Kidney (tissue), 14 donors: ENCODE measurements around the gene ATP2A3. TPM values are rescaled to one million over a fixed set of nuclear protein-coding genes. Genes with fewer than 3 reads are reported as not detected.

Source experiments
- DNase-seq, 5 donors: peaks; one replicate each; pipeline ENCODE4 v3.0.0-alpha.2; 2013 to 2020
- FAIRE-seq: peaks from 2 replicates; lab custom pipeline; 2012; peaks lifted over from hg19 to GRCh38; lab: Jason Lieb, UNC
- H3K27ac ChIP-seq, 2 donors: one replicate each; pipeline ENCODE4 v1.7.0; 2013; ENCODE audit warnings: low read depth in 2 of 2, low read length in 2 of 2, inconsistent platforms in 1 of 2
- H3K27me3 ChIP-seq: one replicate; pipeline ENCODE4 v1.7.1; 2013; ENCODE audit warnings: low read length, inconsistent platforms; ENCODE audit not compliant: control insufficient read depth, insufficient read depth
- H3K36me3 ChIP-seq, 3 donors: one replicate each; pipeline versions ENCODE4 v1.7.0 to v1.7.1; 2013; ENCODE audit warnings: low read length in 3 of 3, control low read depth in 1 of 3, inconsistent platforms in 1 of 3; ENCODE audit not compliant: insufficient read depth in 3 of 3, control insufficient read depth in 2 of 3
- H3K4me1 ChIP-seq, 3 donors: one replicate each; pipeline versions ENCODE4 v1.7.0 to v1.7.1; 2013; ENCODE audit warnings: low read length in 3 of 3, inconsistent platforms in 1 of 3, low read depth in 1 of 3; ENCODE audit not compliant: control insufficient read depth in 2 of 3, insufficient read depth in 2 of 3
- H3K4me3 ChIP-seq, 3 donors: one replicate each; pipeline versions ENCODE4 v1.7.0 to v1.8.1; 2013; ENCODE audit warnings: low read length in 3 of 3, control low read depth in 1 of 3, inconsistent platforms in 1 of 3
- H3K9ac ChIP-seq, 3 donors: one replicate each; pipeline versions ENCODE4 v1.7.0 to v1.7.1; 2013; ENCODE audit warnings: low read length in 3 of 3, control low read depth in 1 of 3, inconsistent platforms in 1 of 3
- H3K9me3 ChIP-seq, 3 donors: one replicate each; pipeline versions ENCODE4 v1.7.0 to v1.7.1; 2013; ENCODE audit warnings: low read length in 3 of 3, control low read depth in 1 of 3, inconsistent platforms in 1 of 3; ENCODE audit not compliant: control insufficient read depth in 2 of 3, insufficient read depth in 1 of 3
- intact Hi-C: fragments of 100-400 bp; cut with DNase I; formaldehyde crosslinking; loops from one replicate; pipeline ENCODE4 v1.11.1; 2022
- polyA plus RNA-seq: library from polyadenylated mRNA; stranded (reverse); fragments of 350-450 nt; fragmentation: Illumina TruSeq; extraction: RNeasy Lipid Tissue Mini Kit (QIAGEN cat#74804); gene quantifications from one replicate; pipeline ENCODE4 v1.2.3, GENCODE V29; 2014; ENCODE audit warnings: low read depth, low replicate concordance; ENCODE audit not compliant: insufficient read depth
- total RNA-seq: library from RNA; stranded (reverse); fragmentation: NEBNext Ultra II Directional; extraction: Animal tissue kit (Norgen Biotek cat#: 25700); gene quantifications from one replicate; pipeline ENCODE4 v1.2.1, GENCODE V29; 2021
- TF ChIP-seq, protein P1 (sequence below): IDR thresholded peaks from 3 replicates; pipeline ENCODE4 v1.5.1; 2012; ENCODE audit warnings: mild to moderate bottlenecking, moderate library complexity, borderline replicate concordance; ENCODE audit not compliant: insufficient read depth; ENCODE audit errors: extremely low read depth
- donor health status: control.
- donor health status: control.
- donor health status: control.
- donor health status: control.
- donor health status: control.
- donor health status: DM: yes; HTN: yes; CAD: no.
- donor health status: Normal renal cell carcinoma (clear cell type).

Gene ATP2A3
- total and polyA plus RNA-seq, 2 donors from 2014 or later = 9.4 to 52.1 TPM

DNA sequence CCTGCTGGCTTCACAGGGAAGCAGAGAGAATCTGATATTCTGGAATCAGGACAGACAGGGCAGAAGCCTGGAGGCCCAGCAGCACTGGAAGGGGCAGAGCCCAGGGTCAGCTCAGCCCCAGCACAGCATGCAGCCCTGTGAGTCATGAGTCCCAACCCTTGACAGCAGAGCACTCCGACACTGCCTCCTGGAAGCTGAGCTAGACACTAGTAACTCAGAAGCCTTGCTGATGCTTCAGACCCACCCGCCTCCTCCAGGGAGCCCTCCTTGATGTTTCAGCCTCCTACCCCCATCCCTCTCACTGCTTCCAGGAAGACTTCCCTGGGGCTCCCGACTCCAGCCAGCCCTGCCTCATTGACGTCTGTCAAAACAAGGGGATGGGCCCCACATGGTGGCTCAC, 78.3 kb downstream of the ATP2A3 start:
- no peaks in the 10 kb centered on the region for H3K9me3 ChIP-seq
- H3K36me3 ChIP-seq = no peaks in the 10 kb centered on the region
- no peak overlapping the region for H3K27ac ChIP-seq
- TF ChIP-seq, protein P1, sequence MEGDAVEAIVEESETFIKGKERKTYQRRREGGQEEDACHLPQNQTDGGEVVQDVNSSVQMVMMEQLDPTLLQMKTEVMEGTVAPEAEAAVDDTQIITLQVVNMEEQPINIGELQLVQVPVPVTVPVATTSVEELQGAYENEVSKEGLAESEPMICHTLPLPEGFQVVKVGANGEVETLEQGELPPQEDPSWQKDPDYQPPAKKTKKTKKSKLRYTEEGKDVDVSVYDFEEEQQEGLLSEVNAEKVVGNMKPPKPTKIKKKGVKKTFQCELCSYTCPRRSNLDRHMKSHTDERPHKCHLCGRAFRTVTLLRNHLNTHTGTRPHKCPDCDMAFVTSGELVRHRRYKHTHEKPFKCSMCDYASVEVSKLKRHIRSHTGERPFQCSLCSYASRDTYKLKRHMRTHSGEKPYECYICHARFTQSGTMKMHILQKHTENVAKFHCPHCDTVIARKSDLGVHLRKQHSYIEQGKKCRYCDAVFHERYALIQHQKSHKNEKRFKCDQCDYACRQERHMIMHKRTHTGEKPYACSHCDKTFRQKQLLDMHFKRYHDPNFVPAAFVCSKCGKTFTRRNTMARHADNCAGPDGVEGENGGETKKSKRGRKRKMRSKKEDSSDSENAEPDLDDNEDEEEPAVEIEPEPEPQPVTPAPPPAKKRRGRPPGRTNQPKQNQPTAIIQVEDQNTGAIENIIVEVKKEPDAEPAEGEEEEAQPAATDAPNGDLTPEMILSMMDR = no peak
- no peak for DNase-seq
- no peak overlapping the region for H3K4me3 ChIP-seq
- H3K4me1 ChIP-seq = peaks cover 0 to 15% (median 0%) of the 10 kb centered on the region in 3 donors
- intact Hi-C loops = no loop called here
- peaks cover 2% of the 10 kb centered on the region for H3K27me3 ChIP-seq
- no peak for FAIRE-seq
- H3K9ac ChIP-seq = no peak overlapping the region

DNA sequence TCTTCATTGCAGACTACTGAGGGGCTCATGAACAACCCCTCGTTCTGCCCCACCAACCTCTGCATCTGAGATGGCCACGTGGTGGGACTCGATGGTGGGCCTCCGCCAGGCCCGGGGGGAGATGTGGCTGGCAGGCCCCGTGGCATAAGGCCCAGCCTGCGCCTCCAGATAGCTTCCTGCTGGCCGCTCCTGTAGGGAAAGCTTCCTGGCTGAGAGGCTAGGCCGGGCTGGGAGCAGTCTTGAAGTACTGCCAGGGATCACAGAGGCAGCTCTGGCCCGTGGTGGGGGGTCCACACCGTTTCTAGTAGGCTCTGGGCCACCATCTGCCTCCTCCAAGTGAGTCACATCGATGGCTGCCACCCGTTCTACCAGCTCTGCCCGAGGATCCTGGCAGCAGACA, 79.0 kb downstream of the ATP2A3 start:
- intact Hi-C loops = no loop called here
- Histone ChIP-seq H3K4me3 (no peak overlapping the region), H3K4me1 (peaks cover 0 to 15% (median 0%) of the 10 kb centered on the region in 3 donors), H3K27me3 (peaks cover under 1% of the 10 kb centered on the region), H3K9me3 (no peaks in the 10 kb centered on the region), H3K9ac (no peak overlapping the region), H3K27ac (no peak overlapping the region), H3K36me3 (no peaks in the 10 kb centered on the region)
- TF ChIP-seq, protein P1 = no peak
- FAIRE-seq (no peak), DNase-seq (no peak)

DNA sequence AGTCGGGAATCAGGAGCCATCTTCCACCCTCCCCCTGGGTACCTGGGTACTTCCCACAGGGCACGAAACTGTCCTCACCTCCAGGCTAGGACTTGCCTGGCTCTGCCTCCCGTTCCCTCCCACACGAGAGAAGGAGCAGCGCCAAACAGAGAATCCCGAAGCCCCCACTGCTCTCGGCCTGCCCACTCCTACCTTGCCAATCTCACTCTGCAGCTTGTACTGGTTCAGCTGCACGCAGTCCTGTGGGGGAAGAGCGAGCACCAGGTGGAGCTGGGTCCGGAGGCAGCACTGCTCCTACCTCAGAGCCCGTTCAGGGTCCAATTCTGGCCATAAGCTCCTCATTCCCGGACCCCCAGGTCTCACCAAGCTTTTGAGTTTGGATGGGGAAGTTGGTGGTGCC, 80.0 kb downstream of the ATP2A3 start:
- Histone ChIP-seq H3K9ac (no peak overlapping the region), H3K27ac (no peak overlapping the region), H3K27me3 (no peaks in the 10 kb centered on the region), H3K4me3 (no peak overlapping the region), H3K36me3 (no peaks in the 10 kb centered on the region), H3K4me1 (peaks cover 0 to 13% (median 0%) of the 10 kb centered on the region in 3 donors), H3K9me3 (no peaks in the 10 kb centered on the region)
- TF ChIP-seq, protein P1 = no peak
- FAIRE-seq (no peak), DNase-seq (no peak)
- intact Hi-C loops = no loop called here

DNA sequence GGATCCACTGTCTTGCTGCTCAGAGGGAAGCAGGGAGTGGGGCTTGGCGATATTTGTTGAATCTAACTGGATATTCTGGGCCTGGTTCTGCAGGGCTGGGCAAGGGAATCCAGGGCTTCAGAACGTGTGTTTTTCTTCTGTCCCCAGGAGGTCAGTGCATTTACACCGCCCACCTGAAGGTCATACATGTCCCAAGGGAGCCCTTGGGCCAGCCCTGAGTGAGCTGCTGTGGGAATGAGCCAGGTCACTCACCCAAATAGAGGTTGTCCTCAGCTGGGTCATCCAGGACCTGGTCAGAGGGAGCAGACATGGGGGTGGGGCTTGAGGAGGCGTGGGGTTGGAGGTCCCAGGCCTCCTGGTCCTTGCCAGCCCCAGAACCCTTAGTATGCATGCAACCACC, 82.0 kb downstream of the ATP2A3 start:
- no peak for FAIRE-seq
- no peaks in the 10 kb centered on the region for H3K36me3 ChIP-seq

More for the DNA sequence above, 82.0 kb downstream of the ATP2A3 start:
- Histone ChIP-seq H3K9me3 (no peaks in the 10 kb centered on the region), H3K27me3 (no peaks in the 10 kb centered on the region), H3K4me1 (peaks cover 0 to 4% (median 0%) of the 10 kb centered on the region in 3 donors), H3K9ac (peak overlapping the region in 1 of 3 donors; percentile 40), H3K4me3 (no peak overlapping the region), H3K27ac (no peak overlapping the region)
- TF ChIP-seq, protein P1 = no peak
- DNase-seq = no peak
- intact Hi-C loops = no loop called here
